SU-DHL-6 (cell line): ENCODE measurements around the gene CBFA2T2.

Source experiments
- H2AFZ ChIP-seq: fragments of 200-600 bp; sonication (generic); 2 replicates; pipeline ENCODE4 v1.6.1; 2014; ENCODE audit warnings: low read depth, mild to moderate bottlenecking, moderate library complexity, mixed read lengths, antibody characterized with exemption, low read length; ENCODE audit not compliant: severe bottlenecking
- H3F3A ChIP-seq: fragments of 200-600 bp; shearing (Covaris generic); 2 replicates; pipeline ENCODE4 v1.6.0; 2016; ENCODE audit warnings: antibody characterized with exemption, mild to moderate bottlenecking; ENCODE audit not compliant: insufficient read depth
- H3K27ac ChIP-seq: fragments of 200-600 bp; sonication (generic); 2 replicates; pipeline ENCODE4 v1.5.1; 2016; ENCODE audit warnings: low read depth, mild to moderate bottlenecking, low read length, moderate library complexity, mixed read lengths
- H3K27me3 ChIP-seq: fragments of 200-600 bp; sonication (generic), shearing (Covaris generic); 2 replicates; pipeline ENCODE4 v1.6.0; 2014; ENCODE audit warnings: mild to moderate bottlenecking, low read length
- H3K36me3 ChIP-seq: fragments of 200-600 bp; sonication (generic); 2 replicates; pipeline ENCODE4 v1.6.1; 2014; ENCODE audit warnings: mild to moderate bottlenecking, low read length, mixed read lengths
- H3K4me2 ChIP-seq: fragments of 300-600, 200-600 bp; shearing (Covaris generic), sonication (generic); 2 replicates; pipeline ENCODE4 v1.6.0; 2014; ENCODE audit warnings: low read length, low read depth, mild to moderate bottlenecking; ENCODE audit not compliant: poor library complexity, severe bottlenecking
- H3K4me3 ChIP-seq: fragments of 200-600 bp; sonication (generic); 2 replicates; pipeline ENCODE4 v1.5.1; 2014; ENCODE audit warnings: antibody characterized with exemption, low read length, mild to moderate bottlenecking, mixed read lengths; ENCODE audit not compliant: insufficient read depth, poor library complexity, severe bottlenecking
- H3K79me2 ChIP-seq: fragments of 200-600 bp; sonication (generic); 2 replicates; pipeline ENCODE4 v1.6.1; 2014; ENCODE audit warnings: mild to moderate bottlenecking, low read length, moderate library complexity; ENCODE audit not compliant: insufficient read depth
- H3K9ac ChIP-seq: fragments of 200-600 bp; sonication (generic); 2 replicates; pipeline ENCODE4 v1.7.0; 2014; ENCODE audit warnings: mild to moderate bottlenecking, low read length
- H3K9me2 ChIP-seq: fragments of 200-600 bp; sonication (generic); replicated peaks from 2 replicates; pipeline ENCODE4 v1.6.1; 2014; ENCODE audit warnings: low read length; ENCODE audit not compliant: insufficient read depth
- H3K9me3 ChIP-seq: fragments of 200-600 bp; sonication (generic); 2 replicates; pipeline ENCODE4 v1.6.1; 2014; ENCODE audit warnings: low read length, mixed read lengths; ENCODE audit not compliant: insufficient read depth
- H4K20me1 ChIP-seq: fragments of 200-600 bp; sonication (generic); 2 replicates; pipeline ENCODE4 v1.6.1; 2014; ENCODE audit warnings: low read depth, mild to moderate bottlenecking, antibody characterized with exemption, low read length, moderate library complexity, mixed read lengths
- CTCF ChIP-seq: fragments of 200-600 bp; sonication (generic); IDR thresholded peaks from one replicate; pipeline ENCODE4 v1.5.1; 2017; ENCODE audit warnings: antibody characterized with exemption, mild to moderate bottlenecking, low read length, moderate library complexity; ENCODE audit not compliant: insufficient read depth, poor library complexity, severe bottlenecking
- EZH2phosphoT487 ChIP-seq: fragments of 200-600 bp; sonication (generic), shearing (Covaris generic); conservative IDR thresholded peaks from 2 replicates; pipeline ENCODE4 v1.6.1; 2018; ENCODE audit warnings: mild to moderate bottlenecking, antibody characterized with exemption, low read length, moderate library complexity, mixed read lengths

The CBFA2T2 gene

GRCh38 chr20:33442136-33443005 is 47.5 kb upstream of the CBFA2T2 start:
- Histone ChIP-seq H3K4me3 (no peak overlapping the region), H2AFZ (no peak overlapping the region), H3K9me3 (no peaks in the 10 kb centered on the region), H3K27ac (no peak overlapping the region), H3K36me3 (no peaks in the 10 kb centered on the region), H4K20me1 (no peaks in the 10 kb centered on the region), H3K27me3 (no peaks in the 10 kb centered on the region), H3K4me2 (peak overlapping the region; percentile 95), H3K9me2 (no peaks in the 10 kb centered on the region), H3F3A (peaks cover 14% of the 10 kb centered on the region; the same call in 1 of the 2 replicates), H3K79me2 (no peaks in the 10 kb centered on the region), H3K9ac (no peak overlapping the region)
- no peak for TF ChIP-seq CTCF
- no peak for TF ChIP-seq EZH2phosphoT487

GRCh38 chr20:33443006-33443511 is 46.8 kb upstream of the CBFA2T2 start:
- H3K79me2 ChIP-seq, result no peaks in the 10 kb centered on the region
- H3K4me3 ChIP-seq, result peak overlapping the region; percentile 70
- H3K27me3 ChIP-seq, result no peaks in the 10 kb centered on the region
- H3K4me2 ChIP-seq, result peak overlapping the region; percentile 95
- no peaks in the 10 kb centered on the region for H3K9me3 ChIP-seq
- no peaks in the 10 kb centered on the region for H3K36me3 ChIP-seq
- H3K9me2 ChIP-seq, result no peaks in the 10 kb centered on the region
- peaks cover 14% of the 10 kb centered on the region; the same call in 1 of the 2 replicates for H3F3A ChIP-seq
- TF ChIP-seq EZH2phosphoT487, result no peak
- no peak for TF ChIP-seq CTCF
- no peaks in the 10 kb centered on the region for H4K20me1 ChIP-seq
- peak overlapping the region; percentile 7 for H2AFZ ChIP-seq
- H3K9ac ChIP-seq, result peak overlapping the region; percentile 53
- H3K27ac ChIP-seq, result no peak overlapping the region

- no peaks in the 10 kb centered on the region for H4K20me1 ChIP-seq
- H3K27me3 ChIP-seq, result no peaks in the 10 kb centered on the region
- no peaks in the 10 kb centered on the region for H3K36me3 ChIP-seq
- H3K79me2 ChIP-seq, result no peaks in the 10 kb centered on the region
- H3F3A ChIP-seq, result peaks cover 14% of the 10 kb centered on the region; the same call in 1 of the 2 replicates
- H3K4me2 ChIP-seq, result peak within 1 kb of the TSS; percentile 95
- H3K27ac ChIP-seq, result peak within 1 kb of the TSS; percentile 49
- H2AFZ ChIP-seq, result peak within 1 kb of the TSS; percentile 84
- peak within 1 kb of the TSS; percentile 53 for H3K9ac ChIP-seq
- no peaks in the 10 kb centered on the region for H3K9me3 ChIP-seq
- H3K4me3 ChIP-seq, result peak within 1 kb of the TSS; percentile 70
- TF ChIP-seq EZH2phosphoT487, result no peak
- no peak for TF ChIP-seq CTCF
- no peaks in the 10 kb centered on the region for H3K9me2 ChIP-seq
Observed at GRCh38 chr20:33443512-33444239, 46.2 kb upstream of the CBFA2T2 start, which contains the start of gene SNTA1. TSS of gene SNTA1 (minus strand) at chr20:33443763. CDS start at chr20:33443620, 143 bp downstream.
